RPMI8226 (cell line): Measurements from ENCODE around the gene MLC1.

Experiments
- DNase-seq: peaks from one replicate; pipeline ENCODE4 v3.0.0-alpha.2; 2015

The MLC1 gene

DNA sequence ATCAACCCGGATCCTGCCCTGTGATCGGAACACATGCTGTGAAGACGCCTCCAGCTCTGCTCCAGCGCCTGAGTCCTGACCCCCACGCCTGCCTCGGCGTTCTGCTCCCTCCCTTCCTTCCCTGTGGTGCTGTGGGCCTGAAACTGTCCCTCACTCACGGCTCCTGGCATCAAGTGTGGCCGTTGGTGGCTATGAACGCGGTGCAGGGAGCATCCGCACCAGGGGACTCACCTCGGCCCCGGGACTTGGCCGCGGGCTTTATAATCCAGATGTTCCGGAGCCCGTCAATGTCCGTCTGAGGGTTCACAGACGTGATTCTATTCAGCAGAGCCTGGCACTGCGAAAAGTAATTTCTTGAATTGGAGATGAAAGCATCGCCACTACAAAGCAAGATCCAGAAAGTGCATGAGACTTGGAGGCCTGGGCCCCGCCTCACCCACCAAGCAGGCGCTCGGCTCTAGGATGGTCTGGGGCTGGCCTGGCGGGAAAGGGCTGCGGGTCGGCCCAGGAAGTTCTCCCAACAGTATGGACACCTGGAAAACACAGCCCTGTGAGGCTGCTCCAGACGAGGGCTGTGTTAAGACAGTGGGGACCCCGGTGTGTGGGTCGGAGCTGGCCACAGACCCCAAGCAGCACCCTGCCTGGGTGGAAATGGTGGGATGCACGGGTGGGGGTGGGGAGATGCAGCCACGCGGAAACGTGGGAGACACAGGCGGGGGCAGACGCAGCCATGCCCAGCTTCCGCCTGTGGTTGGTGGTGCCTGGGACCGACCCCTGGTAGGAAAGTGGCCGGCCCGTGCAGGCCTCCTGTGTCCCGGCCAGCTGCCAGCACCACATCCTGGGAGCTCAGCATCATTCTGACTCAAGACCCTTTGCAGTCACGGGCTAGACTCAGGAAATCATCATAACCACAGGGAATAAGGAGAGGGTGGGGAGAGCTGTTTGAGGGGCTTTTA, 50.8 kb downstream of the MLC1 start:
- DNase-seq, result no peak

DNA sequence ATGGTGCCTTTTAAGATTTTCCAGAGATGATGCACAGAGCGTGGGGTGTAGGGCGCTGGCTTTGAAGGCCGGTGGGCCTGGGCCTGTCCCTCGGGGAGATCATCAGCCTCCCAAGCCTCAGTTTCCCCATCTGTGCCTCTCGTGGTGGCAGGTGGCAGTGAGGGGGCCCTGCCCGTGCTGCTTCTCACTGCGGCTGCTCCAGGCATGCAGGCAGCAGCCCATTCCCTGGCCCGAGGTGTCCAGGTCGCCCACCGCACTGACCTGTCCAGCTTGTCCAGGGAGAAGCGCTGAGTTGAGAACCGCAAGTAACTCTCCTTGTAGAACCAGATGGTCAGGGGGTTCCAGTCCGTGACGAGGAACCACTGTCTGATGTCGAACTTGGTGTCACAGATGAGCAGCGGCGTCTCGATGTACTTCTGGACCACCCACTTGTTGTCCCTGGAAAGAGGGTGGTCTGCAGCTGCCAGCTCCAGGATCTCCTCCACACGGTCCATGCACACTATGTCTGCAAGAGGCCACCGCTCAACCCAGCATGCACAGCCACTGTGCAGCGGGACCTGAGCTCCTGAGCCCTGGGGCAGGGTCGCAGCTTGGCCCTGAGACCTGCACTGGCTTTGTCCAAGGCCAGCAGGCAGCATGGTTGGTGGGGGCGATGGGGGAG, 52.2 kb downstream of the MLC1 start:
- no peak for DNase-seq

GRCh38 chr22:50032109-50032871, 52.9 kb downstream of the MLC1 start:
- DNase-seq, result no peak

DNA sequence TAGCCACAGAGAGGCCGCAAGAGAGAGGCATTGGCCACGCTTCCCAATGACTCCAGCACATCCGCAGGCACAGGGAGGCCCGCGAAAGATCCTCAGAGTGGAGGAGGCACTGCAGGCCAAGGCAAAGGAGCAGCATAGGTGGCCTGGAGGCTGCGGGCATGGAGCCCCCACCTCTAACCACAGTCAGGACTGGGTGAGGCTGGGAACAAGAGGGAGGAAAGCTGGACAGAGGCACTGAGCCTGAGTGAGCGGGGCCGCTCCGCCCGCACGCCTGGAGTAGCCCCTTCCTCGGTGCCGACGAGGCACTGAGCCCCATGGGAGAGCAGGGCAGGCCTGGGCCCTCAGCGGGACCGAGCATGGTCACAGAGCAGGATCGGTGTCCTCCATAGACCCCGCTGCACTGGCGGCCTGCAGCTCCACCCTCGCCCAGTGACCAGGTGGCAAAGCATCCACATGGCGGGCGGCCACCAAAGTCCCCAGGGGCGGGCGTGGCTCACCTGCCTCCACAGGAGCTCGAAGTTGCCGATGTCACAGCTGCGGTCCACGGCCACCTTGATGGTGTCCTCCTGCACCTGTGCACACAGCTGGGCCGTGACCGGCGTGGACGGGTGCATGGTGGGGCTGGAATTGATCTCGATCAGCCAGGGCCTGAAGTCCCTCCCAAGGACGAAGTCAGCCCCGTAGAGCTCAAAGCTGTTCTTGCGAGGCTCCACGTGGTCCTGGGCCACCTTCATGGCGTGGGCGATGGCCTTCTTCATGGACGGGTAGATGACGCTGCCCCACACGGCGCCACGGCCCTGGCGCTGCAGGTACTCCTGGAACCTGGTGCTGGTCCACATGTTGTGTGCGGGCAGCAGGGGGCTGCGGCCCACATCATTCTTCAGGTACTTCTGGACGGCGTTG, 53.8 kb downstream of the MLC1 start:
- DNase-seq, result no peak

DNA sequence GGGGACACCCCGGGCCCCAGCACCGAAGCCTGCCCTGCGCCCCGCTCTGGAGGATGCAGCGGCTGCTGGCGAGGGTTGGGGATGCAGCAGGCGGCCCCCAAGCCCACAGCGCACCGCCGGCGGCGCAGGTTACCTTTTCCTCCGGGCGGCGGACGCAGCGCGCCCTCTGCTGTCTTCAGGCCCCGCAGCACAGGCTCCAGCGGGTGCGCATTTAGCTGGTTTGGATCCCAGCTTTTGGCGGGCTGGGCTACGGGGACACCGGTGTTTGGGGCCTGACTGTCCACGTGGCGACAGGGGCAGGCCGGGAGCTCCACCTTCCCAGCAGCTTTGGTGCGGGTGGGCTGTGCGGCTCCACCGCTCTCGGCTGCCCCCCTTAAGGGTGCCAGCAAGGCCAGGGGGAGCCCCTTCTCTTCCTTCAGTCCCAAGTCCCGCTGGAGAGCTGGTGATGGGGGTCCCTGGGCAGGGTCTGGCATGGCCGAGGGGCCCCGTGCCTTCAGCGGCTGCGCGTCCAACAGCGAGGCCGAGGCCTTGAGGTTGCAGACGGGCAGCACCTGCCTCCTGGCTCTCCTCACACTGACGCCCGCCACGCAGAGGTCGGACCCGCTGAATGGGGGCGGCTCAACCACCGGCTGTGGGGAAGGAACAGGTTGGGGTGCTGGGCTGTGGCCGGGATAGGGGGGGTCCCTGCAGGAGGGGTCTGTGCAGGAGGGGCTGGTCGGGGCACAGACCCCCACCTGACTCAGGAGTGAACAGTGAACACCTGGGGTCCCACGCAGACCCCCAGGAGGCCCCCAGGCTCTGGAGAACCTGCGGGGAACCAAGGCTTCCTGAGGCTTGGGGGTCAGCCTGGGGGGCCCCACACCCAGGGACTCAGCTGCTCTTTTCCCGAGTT, 54.7 kb downstream of the MLC1 start:
- peak; percentile 93 for DNase-seq

- DNase-seq, result peak; percentile 85
These were observed 57.3 kb downstream of the MLC1 start for GRCh38 chr22:50027639-50028537.

GRCh38 chr22:50025993-50026392, 59.2 kb downstream of the MLC1 start:
- no peak for DNase-seq

DNA sequence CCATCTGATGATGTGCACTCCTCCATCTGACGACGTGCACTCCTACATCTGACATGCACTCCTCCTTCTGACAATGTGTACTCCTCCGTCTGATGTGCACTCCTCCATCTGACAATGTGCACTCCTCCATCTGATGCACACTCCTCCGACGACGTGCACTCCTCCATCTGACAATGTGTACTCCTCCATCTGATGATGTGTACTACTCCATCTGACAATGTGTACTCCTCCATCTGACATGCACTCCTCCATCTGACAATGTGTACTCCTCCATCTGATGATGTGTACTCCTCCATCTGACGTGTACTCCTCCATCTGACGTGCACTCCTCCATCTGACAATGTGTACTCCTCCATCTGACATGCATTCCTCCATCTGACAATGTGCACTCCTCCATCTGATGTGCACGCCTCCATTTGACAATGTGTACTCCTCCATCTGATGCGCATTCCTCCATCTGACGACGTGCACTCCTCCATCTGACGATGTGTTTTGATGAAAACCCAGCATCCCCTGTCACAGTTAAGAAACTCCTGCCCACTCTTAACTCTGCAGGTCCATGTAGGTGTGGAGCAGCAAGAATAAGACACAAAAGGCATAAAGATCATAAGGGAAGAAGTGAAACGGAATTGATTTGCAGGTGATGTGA, 62.9 kb downstream of the MLC1 start:
- DNase-seq, result no peak

DNA sequence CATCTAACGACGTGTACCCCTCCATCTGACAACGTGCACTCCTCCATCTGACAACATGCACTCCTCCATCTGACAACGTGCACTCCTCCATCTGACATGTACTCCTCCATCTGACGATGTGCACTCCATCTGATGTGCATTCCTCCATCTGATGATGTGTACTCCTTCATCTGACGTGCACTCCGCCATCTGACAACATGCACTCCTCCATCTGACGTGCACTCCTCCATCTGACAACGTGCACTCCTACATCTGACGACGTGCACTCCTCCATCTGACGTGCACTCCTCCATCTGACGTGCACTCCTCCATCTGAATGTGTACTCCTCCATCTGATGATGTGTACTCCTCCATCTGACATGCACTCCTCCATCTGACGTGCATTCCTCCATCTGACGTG, 64.6 kb downstream of the MLC1 start:
- DNase-seq, result no peak

GRCh38 chr22:50019316-50019715, 65.9 kb downstream of the MLC1 start:
- DNase-seq, result no peak

- DNase-seq, result no peak
These were observed 66.5 kb downstream of the MLC1 start for GRCh38 chr22:50018608-50019285.

GRCh38 chr22:50017701-50018224, 67.5 kb downstream of the MLC1 start:
- DNase-seq, result no peak

DNA sequence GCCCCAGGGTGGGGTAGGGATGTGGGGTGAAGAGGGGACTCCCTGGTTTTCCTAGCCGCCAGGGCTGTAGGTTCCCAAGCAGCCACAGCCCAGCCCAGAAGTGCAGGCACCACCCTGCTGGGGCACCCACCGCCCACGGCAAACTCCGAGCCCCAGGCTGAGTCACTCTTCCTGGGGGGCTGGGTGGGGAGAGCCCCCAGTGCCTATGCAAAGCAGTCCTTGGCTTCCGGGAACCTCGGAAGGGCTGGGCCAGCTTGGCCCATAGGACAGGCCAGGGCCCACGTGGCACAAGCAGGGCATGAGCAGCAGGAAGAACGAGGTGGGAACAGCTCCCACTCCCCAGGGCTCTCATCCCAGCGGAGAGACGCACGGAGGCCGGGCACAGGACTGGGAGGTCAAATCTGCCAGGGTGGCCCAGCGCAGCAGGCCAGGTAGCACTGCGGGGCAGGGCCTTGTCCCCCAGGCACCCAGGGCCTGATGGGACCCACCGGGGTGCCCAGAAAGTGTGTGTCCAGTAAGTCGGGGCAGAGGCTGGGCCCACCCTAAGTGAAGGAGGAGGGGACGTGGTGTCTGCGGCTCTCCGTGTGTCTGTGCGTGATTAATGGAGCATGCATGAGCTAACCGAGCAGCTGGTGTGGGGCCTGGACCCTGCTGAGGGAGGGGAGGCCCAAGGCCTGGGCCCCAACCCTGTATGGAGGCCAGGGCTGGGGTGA, 68.1 kb downstream of the MLC1 start:
- no peak for DNase-seq

- no peak for DNase-seq
These were observed 68.8 kb downstream of the MLC1 start for GRCh38 chr22:50016308-50016987.

DNA sequence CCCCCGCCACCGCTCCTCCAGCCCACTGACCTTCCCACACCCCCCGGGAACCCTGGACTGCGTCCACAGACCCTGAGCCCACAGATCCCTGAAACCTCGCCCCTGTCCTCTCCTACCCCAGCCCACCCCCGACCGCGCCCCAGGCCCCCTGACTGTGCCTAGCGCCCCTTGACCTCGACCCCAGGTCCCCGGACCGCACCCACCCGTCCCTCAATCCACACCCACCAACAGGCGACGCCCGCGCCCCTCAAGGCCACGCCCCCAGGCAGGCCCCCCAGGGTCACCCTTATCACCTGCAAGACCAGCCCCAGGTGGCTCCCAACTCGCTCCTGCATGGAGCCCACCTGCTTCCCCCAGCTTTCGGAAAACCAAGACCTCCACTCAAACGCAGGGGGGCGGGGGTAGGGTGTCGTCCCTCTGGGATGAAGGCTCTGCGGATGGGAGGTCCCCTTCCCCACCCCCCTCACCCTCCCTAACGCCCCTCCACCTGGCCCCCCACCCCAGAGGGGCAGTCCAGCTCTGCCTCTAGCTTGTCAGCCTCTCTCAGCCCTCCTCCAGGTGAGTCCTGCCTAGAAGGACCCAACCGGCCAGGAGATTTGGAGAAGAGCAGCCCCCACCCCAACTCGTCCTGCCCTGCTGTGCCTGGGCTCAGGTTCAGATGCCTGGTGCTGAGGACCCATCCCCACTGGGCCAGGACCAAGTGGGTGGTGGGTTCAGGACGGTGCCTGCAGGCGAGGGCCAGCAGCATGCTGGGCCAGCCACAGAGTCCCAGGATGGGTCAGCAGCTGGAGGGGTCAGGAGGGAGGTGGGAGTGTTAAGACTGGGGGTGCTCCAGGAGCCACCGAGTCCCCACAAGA, 69.5 kb downstream of the MLC1 start:
- DNase-seq, result no peak

DNA sequence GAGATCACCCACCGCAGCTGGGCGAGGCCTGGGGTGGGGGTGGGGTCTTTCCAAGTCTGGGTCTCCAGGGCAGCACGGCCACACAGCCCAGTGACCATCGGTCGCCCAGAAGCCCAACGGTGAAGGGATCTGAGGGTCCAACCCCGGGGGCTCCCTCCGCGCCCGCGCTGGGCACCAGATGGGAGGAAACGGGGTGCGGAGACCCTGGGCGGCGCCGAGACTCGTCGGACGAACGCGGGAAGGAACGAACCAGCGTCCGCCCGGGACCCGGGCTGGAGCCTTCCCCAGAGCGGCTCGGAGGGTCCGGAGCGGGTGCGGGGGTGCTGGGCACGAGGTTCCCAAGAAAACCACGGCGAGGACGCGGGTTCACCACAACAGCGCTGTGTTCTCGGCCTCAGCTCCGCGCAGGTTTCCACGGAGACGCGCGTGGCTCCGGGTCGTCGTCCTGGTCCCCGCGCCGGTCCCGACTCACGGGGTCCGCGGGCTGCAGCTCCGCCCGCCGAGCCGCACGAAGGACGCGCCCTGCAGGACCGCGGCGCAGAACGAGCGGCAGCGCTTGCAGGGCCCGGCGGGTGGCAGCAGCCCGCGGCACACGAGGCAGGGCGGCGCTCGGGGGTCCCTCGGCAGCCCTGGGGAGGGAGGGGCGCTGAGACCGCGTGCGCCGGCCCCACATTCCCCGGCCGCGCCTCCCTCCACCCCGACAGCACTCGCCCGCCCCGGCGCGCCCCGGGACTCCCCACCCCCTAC, 70.4 kb downstream of the MLC1 start:
- no peak for DNase-seq
